ENCODE measurements around the gene RBM6.

The RBM6 gene

DNA sequence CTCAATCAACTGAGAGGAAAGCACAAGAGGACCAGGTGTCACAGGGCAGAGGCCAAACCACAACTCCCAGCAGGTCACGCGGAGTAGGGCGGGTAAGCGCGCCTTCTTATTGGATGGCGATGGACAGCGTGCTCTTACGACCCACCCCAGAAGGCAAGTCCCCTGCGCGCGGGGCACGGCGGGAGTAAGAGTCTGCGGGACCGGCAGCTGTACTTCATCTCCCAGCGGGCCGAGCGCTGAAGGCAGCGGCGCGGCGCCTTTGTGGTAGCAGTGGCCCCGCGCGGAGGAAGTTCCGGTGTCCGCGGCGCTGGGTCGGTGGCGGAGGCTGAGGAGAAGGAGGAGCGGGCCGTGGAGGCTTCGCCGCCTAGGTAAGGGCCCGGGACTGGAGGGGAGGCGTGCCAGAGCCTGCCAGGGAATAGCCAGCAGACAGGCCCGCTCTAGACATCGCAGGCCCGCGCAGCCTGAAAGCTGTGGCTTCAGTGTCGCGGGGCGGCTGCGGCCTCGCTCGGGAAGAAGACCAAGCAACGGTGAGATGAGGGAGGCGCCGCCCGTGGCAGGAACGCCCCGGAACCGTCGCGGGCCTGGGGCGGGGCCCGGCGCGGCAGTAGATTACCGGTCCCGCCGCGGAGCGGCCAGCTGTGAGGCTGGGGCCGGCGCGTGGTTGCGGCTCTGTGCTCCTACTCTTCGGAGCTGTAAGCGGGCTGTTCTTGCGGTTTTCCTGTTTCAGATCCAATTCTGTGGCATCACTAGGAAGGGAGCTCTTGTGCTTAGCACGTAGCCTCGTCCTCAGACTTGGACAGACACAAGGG, at the start of gene RBM6:
Gene RBM6, plus strand, starts transcription at position 293 of the 809 bp plus-strand sequence. CDS start 22,492 bp downstream, outside the sequence.
- Histone ChIP-seq H3K4me3 (ENCODE audit: low read depth, low read length, poor library complexity, severe bottlenecking) (peak within 1 kb of the TSS; percentile 82), H2AFZ (ENCODE audit: low read length) (no peak within 1 kb of the TSS), H3K9me2 (ENCODE audit: low read depth, low read length) (no peaks in the 10 kb centered on the region), H3K27me3 (ENCODE audit: insufficient read depth, low read length) (no peaks in the 10 kb centered on the region), H4K20me1 (ENCODE audit: insufficient read depth, low read length) (no peaks in the 10 kb centered on the region), H3K9ac (ENCODE audit: low read length) (peak within 1 kb of the TSS; percentile 80), H3K36me3 (ENCODE audit: insufficient read depth, low read length) (peaks cover 21% of the 10 kb centered on the region), H3K9me3 (ENCODE audit: low read length) (no peaks in the 10 kb centered on the region), H3K4me1 (ENCODE audit: insufficient read depth, low read length, severe bottlenecking) (peaks cover 26% of the 10 kb centered on the region), H3F3A (ENCODE audit: insufficient read depth, low read length) (no peaks in the 10 kb centered on the region), H3K27ac (ENCODE audit: low read depth, low read length, poor library complexity, severe bottlenecking) (peak within 1 kb of the TSS; percentile 77), H3K4me2 (ENCODE audit: low read length) (peak within 1 kb of the TSS; percentile 91), H3K79me2 (ENCODE audit: insufficient read depth, low read length) (peaks cover 44% of the 10 kb centered on the region)
- TF ChIP-seq, protein P1, sequence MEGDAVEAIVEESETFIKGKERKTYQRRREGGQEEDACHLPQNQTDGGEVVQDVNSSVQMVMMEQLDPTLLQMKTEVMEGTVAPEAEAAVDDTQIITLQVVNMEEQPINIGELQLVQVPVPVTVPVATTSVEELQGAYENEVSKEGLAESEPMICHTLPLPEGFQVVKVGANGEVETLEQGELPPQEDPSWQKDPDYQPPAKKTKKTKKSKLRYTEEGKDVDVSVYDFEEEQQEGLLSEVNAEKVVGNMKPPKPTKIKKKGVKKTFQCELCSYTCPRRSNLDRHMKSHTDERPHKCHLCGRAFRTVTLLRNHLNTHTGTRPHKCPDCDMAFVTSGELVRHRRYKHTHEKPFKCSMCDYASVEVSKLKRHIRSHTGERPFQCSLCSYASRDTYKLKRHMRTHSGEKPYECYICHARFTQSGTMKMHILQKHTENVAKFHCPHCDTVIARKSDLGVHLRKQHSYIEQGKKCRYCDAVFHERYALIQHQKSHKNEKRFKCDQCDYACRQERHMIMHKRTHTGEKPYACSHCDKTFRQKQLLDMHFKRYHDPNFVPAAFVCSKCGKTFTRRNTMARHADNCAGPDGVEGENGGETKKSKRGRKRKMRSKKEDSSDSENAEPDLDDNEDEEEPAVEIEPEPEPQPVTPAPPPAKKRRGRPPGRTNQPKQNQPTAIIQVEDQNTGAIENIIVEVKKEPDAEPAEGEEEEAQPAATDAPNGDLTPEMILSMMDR (IDR thresholded peaks at IDR 0.05; ENCODE audit: low read length) = no peak
- no peak for TF ChIP-seq EZH2 (IDR thresholded peaks at IDR 0.05; ENCODE audit: borderline replicate concordance, low read length)

GRCh38 chr3:49895791-49896190, 44.2 kb upstream of the RBM6 start:
- Histone ChIP-seq H3K36me3 (ENCODE audit: insufficient read depth, low read length) (no peaks in the 10 kb centered on the region), H4K20me1 (ENCODE audit: insufficient read depth, low read length) (no peaks in the 10 kb centered on the region), H2AFZ (ENCODE audit: low read length) (no peak overlapping the region), H3K9ac (ENCODE audit: low read length) (no peak overlapping the region), H3K4me1 (ENCODE audit: insufficient read depth, low read length, severe bottlenecking) (no peaks in the 10 kb centered on the region), H3K4me2 (ENCODE audit: low read length) (no peak overlapping the region), H3K9me2 (ENCODE audit: low read depth, low read length) (no peaks in the 10 kb centered on the region), H3F3A (ENCODE audit: insufficient read depth, low read length) (no peaks in the 10 kb centered on the region), H3K9me3 (ENCODE audit: low read length) (no peaks in the 10 kb centered on the region), H3K27ac (ENCODE audit: low read depth, low read length, poor library complexity, severe bottlenecking) (no peak overlapping the region), H3K79me2 (ENCODE audit: insufficient read depth, low read length) (no peaks in the 10 kb centered on the region), H3K27me3 (ENCODE audit: insufficient read depth, low read length) (no peaks in the 10 kb centered on the region), H3K4me3 (ENCODE audit: low read depth, low read length, poor library complexity, severe bottlenecking) (no peak overlapping the region)
- TF ChIP-seq, protein P1 (IDR thresholded peaks at IDR 0.05; ENCODE audit: low read length) = no peak
- no peak for TF ChIP-seq EZH2 (IDR thresholded peaks at IDR 0.05; ENCODE audit: borderline replicate concordance, low read length)

- Histone ChIP-seq H3K4me3 (ENCODE audit: low read depth, low read length, poor library complexity, severe bottlenecking) (no peak overlapping the region), H3K36me3 (ENCODE audit: insufficient read depth, low read length) (no peaks in the 10 kb centered on the region), H3K27ac (ENCODE audit: low read depth, low read length, poor library complexity, severe bottlenecking) (no peak overlapping the region), H2AFZ (ENCODE audit: low read length) (no peak overlapping the region), H3K9me3 (ENCODE audit: low read length) (no peaks in the 10 kb centered on the region), H3K4me2 (ENCODE audit: low read length) (no peak overlapping the region), H3K9ac (ENCODE audit: low read length) (no peak overlapping the region), H3K4me1 (ENCODE audit: insufficient read depth, low read length, severe bottlenecking) (no peaks in the 10 kb centered on the region), H4K20me1 (ENCODE audit: insufficient read depth, low read length) (no peaks in the 10 kb centered on the region), H3K9me2 (ENCODE audit: low read depth, low read length) (no peaks in the 10 kb centered on the region), H3F3A (ENCODE audit: insufficient read depth, low read length) (no peaks in the 10 kb centered on the region), H3K79me2 (ENCODE audit: insufficient read depth, low read length) (no peaks in the 10 kb centered on the region), H3K27me3 (ENCODE audit: insufficient read depth, low read length) (no peaks in the 10 kb centered on the region)
- TF ChIP-seq EZH2 (IDR thresholded peaks at IDR 0.05; ENCODE audit: borderline replicate concordance, low read length) = no peak
- TF ChIP-seq, protein P1 (IDR thresholded peaks at IDR 0.05; ENCODE audit: low read length) = no peak
These were observed 43.6 kb upstream of the RBM6 start for GRCh38 chr3:49896345-49896744.

Data from OCI-LY1 (cell line).